HepG2 (cell line): Measurements from ENCODE around the gene BHMT. TPM values are rescaled to one million over a fixed set of nuclear protein-coding genes. Genes with fewer than 3 reads are reported as not detected.

Source experiments
- AHDC1 ChIP-seq: sonication (generic); formaldehyde crosslinking; IDR thresholded peaks from 2 replicates; pipeline ENCODE4 v1.5.1; 2020; ENCODE audit warnings: mild to moderate bottlenecking, missing genetic modification reagents, borderline replicate concordance
- ARID5B ChIP-seq: IDR thresholded peaks from 2 replicates; pipeline ENCODE4 v1.4.0; 2020; ENCODE audit warnings: mild to moderate bottlenecking, missing genetic modification reagents
- E2F1 ChIP-seq: sonication (generic); formaldehyde crosslinking; IDR thresholded peaks from 2 replicates; pipeline ENCODE4 v1.5.0; 2020; ENCODE audit warnings: missing genetic modification reagents
- ERF ChIP-seq: IDR thresholded peaks from 2 replicates; pipeline ENCODE4 v1.6.1; 2018; ENCODE audit warnings: missing biosample characterization, missing genetic modification reagents
- HNF1B ChIP-seq: sonication (generic); formaldehyde crosslinking; IDR thresholded peaks from 2 replicates; pipeline ENCODE4 v1.5.1; 2020; ENCODE audit warnings: mild to moderate bottlenecking, moderate library complexity, missing genetic modification reagents
- NR2F2 ChIP-seq: IDR thresholded peaks from 2 replicates; pipeline ENCODE4 v1.6.1; 2012; ENCODE audit warnings: low read depth, inconsistent platforms, borderline replicate concordance
- NR2F6 ChIP-seq, 2 experiments: IDR thresholded peaks; 2 replicates each; pipeline ENCODE4 v1.6.1; 2016; ENCODE audit warnings: antibody characterized with exemption in 1 of 2, mild to moderate bottlenecking in 1 of 2
- PITX1 ChIP-seq: sonication (generic); formaldehyde crosslinking; IDR thresholded peaks from 2 replicates; pipeline ENCODE4 v1.5.1; 2020; ENCODE audit warnings: mild to moderate bottlenecking, missing genetic modification reagents
- SALL1 ChIP-seq: sonication (generic); formaldehyde crosslinking; IDR thresholded peaks from 2 replicates; pipeline ENCODE4 v1.8.0; 2022; ENCODE audit warnings: mild to moderate bottlenecking, missing genetic modification reagents
- SOX13 ChIP-seq, 3 experiments: fragments of 450-650 bp in 1 of 3; sonication (generic) in 1 of 3; formaldehyde crosslinking in 1 of 3; IDR thresholded peaks in 2 of 3; conservative IDR thresholded peaks in 1 of 3; 2 replicates each; pipeline versions ENCODE4 v1.5.0 to v1.6.1; 2016 to 2020; ENCODE audit warnings: antibody characterized with exemption in 1 of 3, mild to moderate bottlenecking in 1 of 3, missing compliant biosample characterization in 1 of 3, missing genetic modification reagents in 1 of 3, moderate library complexity in 1 of 3
- SOX6 ChIP-seq, 2 experiments: fragments of 450-650 bp in 1 of 2; sonication (generic) in 1 of 2; formaldehyde crosslinking in 1 of 2; IDR thresholded peaks; 2 replicates each; pipeline versions ENCODE4 v1.4.0 to v1.6.1; 2017 to 2020; ENCODE audit warnings: antibody characterized with exemption in 1 of 2, mild to moderate bottlenecking in 1 of 2, missing genetic modification reagents in 1 of 2
- ZNF207 ChIP-seq: fragments of 450-650 bp; IDR thresholded peaks from 2 replicates; pipeline ENCODE4 v1.6.1; 2016; ENCODE audit warnings: antibody characterized with exemption, borderline replicate concordance
- ZNF510 ChIP-seq: sonication (generic); formaldehyde crosslinking; IDR thresholded peaks from 2 replicates; pipeline ENCODE4 v1.4.0; 2020; ENCODE audit warnings: low read depth, mild to moderate bottlenecking, missing genetic modification reagents
- polyA plus RNA-seq, 8 experiments: library from polyadenylated mRNA; depleted of rRNA in 3 of 8; stranded (reverse) in 7 of 8; unstranded in 1 of 8; fragments of >200 nt; fragmentation: Illumina TruSeq in 4 of 8; extraction: Trizol in 4 of 8; gene quantifications; 2 replicates each; pipeline versions ENCODE4 v1.2.1 to v1.2.3, GENCODE V29; 2011 to 2016; ENCODE audit warnings: low read depth in 4 of 8, missing spikeins in 1 of 8, mixed read lengths in 1 of 8; ENCODE audit not compliant: insufficient read depth in 1 of 8
- total RNA-seq, 5 experiments: library from RNA; depleted of rRNA; stranded (reverse); fragments of >200 nt; fragmentation: Illumina TruSeq; extraction: Trizol; gene quantifications; 2 replicates each; pipeline ENCODE4 v1.2.3, GENCODE V29; 2016; ENCODE audit warnings: low read depth in 1 of 5

The BHMT gene
- total and polyA plus RNA-seq, 2 of the 13 experiments (the other 11 are each of a cell fraction or from before 2014, with no cell fraction given) = 0.40 to 6.4 TPM

GRCh38 chr5:79108792-79109191, 2.8 kb upstream of the BHMT start (continued):
- TF ChIP-seq SOX6 (IDR thresholded peaks at IDR 0.05) (no peak), SOX6 (CRISPR knock-in tag; IDR thresholded peaks at IDR 0.05) (peak; percentile 53), ZNF510 (CRISPR knock-in tag) (no peak), NR2F2 (0 out of 2 replicates have a peak, but pooled peaks have one; percentile 44), ZNF207 (no peak), AHDC1 (CRISPR knock-in tag) (peak; percentile 84; the same call in 1 of the 2 replicates), NR2F6 (IDR thresholded peaks at IDR 0.05) (peak; percentile 32; the same call in 1 of the 2 replicates), NR2F6 (CRISPR knock-in tag; IDR thresholded peaks at IDR 0.05) (peak; percentile 85), PITX1 (CRISPR knock-in tag) (peak; percentile 89), ERF (peak; percentile 47; the same call in 1 of the 2 replicates), SOX13 (IDR thresholded peaks at IDR 0.05) (no peak), SOX13 (CRISPR knock-in tag; conservative IDR thresholded peaks at IDR 0.05 in 1 of 2, IDR thresholded peaks at IDR 0.05 in 1 of 2) (peak in 1 of 2 experiments; percentile 14; a peak in 1 of 4 replicates), ARID5B (CRISPR knock-in tag) (peak; percentile 87), HNF1B (CRISPR knock-in tag) (peak; percentile 75), SALL1 (CRISPR knock-in tag) (peak; percentile 90), E2F1 (no peak)
